HepG2 (cell line): ENCODE data around the gene ABCB6. TPM values are rescaled to one million over a fixed set of nuclear protein-coding genes. Genes with fewer than 3 reads are reported as not detected.
A peak's percentile ranks its signal among the peaks of the same experiment; 100 is the strongest.

Source experiments
- ATF2 ChIP-seq: sonication (generic); formaldehyde crosslinking; IDR thresholded peaks from 2 replicates; pipeline ENCODE4 v1.4.0; 2020; ENCODE audit warnings: missing genetic modification reagents
- BHLHE40 ChIP-seq: IDR thresholded peaks from 2 replicates; pipeline ENCODE4 v1.6.1; 2011; ENCODE audit warnings: low read length, improper control_type of control experiment
- CHD4 ChIP-seq: fragments of 200-600 bp; sonication (generic); IDR thresholded peaks from 2 replicates; pipeline ENCODE4 v1.7.0; 2017; ENCODE audit warnings: mild to moderate bottlenecking, low read length, borderline replicate concordance
- CREB3 ChIP-seq: sonication (generic); formaldehyde crosslinking; IDR thresholded peaks from 2 replicates; pipeline ENCODE4 v1.5.0; 2020; ENCODE audit warnings: missing genetic modification reagents
- GMEB1 ChIP-seq: sonication (generic); formaldehyde crosslinking; IDR thresholded peaks from 2 replicates; pipeline ENCODE4 v1.5.1; 2020; ENCODE audit warnings: missing genetic modification reagents, mild to moderate bottlenecking, borderline replicate concordance
- HNRNPUL1 ChIP-seq: fragments of 200-400 bp; formaldehyde crosslinking; IDR thresholded peaks from 2 replicates; pipeline ENCODE4 v1.6.1; 2017; ENCODE audit warnings: low read depth, mild to moderate bottlenecking, low read length, moderate library complexity
- JUN ChIP-seq: sonication (generic); formaldehyde crosslinking; IDR thresholded peaks from 2 replicates; pipeline ENCODE4 v1.4.0; 2020; ENCODE audit warnings: mild to moderate bottlenecking, missing genetic modification reagents
- NCOA1 ChIP-seq: sonication (generic); formaldehyde crosslinking; IDR thresholded peaks from 2 replicates; pipeline ENCODE4 v1.9.0; 2021; ENCODE audit warnings: missing genetic modification reagents
- NFIB ChIP-seq: sonication (generic); formaldehyde crosslinking; IDR thresholded peaks from 2 replicates; pipeline ENCODE4 v1.9.0; 2021; ENCODE audit warnings: missing genetic modification reagents, mild to moderate bottlenecking, borderline replicate concordance
- THYN1 ChIP-seq: sonication (generic); formaldehyde crosslinking; IDR thresholded peaks from 2 replicates; pipeline ENCODE4 v1.8.1; 2023; ENCODE audit warnings: low read depth, mild to moderate bottlenecking, moderate library complexity, missing genetic modification reagents, borderline replicate concordance
- TRAFD1 ChIP-seq: sonication (generic); formaldehyde crosslinking; IDR thresholded peaks from 2 replicates; pipeline ENCODE4 v1.5.1; 2020; ENCODE audit warnings: missing genetic modification reagents, mild to moderate bottlenecking, borderline replicate concordance
- ZBTB14 ChIP-seq: sonication (generic); formaldehyde crosslinking; IDR thresholded peaks from 2 replicates; pipeline ENCODE4 v1.4.0; 2020; ENCODE audit warnings: missing genetic modification reagents
- ZBTB20 ChIP-seq: sonication (generic); formaldehyde crosslinking; IDR thresholded peaks from 2 replicates; pipeline ENCODE4 v1.8.1; 2023; ENCODE audit warnings: missing genetic modification reagents, low read depth, mild to moderate bottlenecking, borderline replicate concordance
- ZBTB43 ChIP-seq: sonication (generic); formaldehyde crosslinking; conservative IDR thresholded peaks from 2 replicates; pipeline ENCODE4 v1.4.0; 2020; ENCODE audit warnings: missing genetic modification reagents
- ZNF10 ChIP-seq: sonication (generic); formaldehyde crosslinking; IDR thresholded peaks from 2 replicates; pipeline ENCODE4 v1.4.0; 2020; ENCODE audit warnings: mild to moderate bottlenecking, low read depth, missing genetic modification reagents, borderline replicate concordance
- ZNF136 ChIP-seq: sonication (generic); formaldehyde crosslinking; IDR thresholded peaks from 2 replicates; pipeline ENCODE4 v1.8.1; 2022; ENCODE audit warnings: low read depth, mild to moderate bottlenecking, moderate library complexity, missing genetic modification reagents
- ZNF576 ChIP-seq: sonication (generic); formaldehyde crosslinking; IDR thresholded peaks from 2 replicates; pipeline ENCODE4 v1.4.0; 2020; ENCODE audit warnings: mild to moderate bottlenecking, missing genetic modification reagents
- ZNF616 ChIP-seq: sonication (generic); formaldehyde crosslinking; IDR thresholded peaks from 2 replicates; pipeline ENCODE4 v1.5.0; 2020; ENCODE audit warnings: low read depth, mild to moderate bottlenecking, missing genetic modification reagents
- ZNF674 ChIP-seq: sonication (generic); formaldehyde crosslinking; IDR thresholded peaks from 2 replicates; pipeline ENCODE4 v1.5.0; 2020; ENCODE audit warnings: low read depth, mild to moderate bottlenecking, missing genetic modification reagents
- polyA plus RNA-seq, 8 experiments: library from polyadenylated mRNA; depleted of rRNA in 3 of 8; stranded (reverse) in 7 of 8; unstranded in 1 of 8; fragments of >200 nt; fragmentation: Illumina TruSeq in 4 of 8; extraction: Trizol in 4 of 8; gene quantifications; 2 replicates each; pipeline versions ENCODE4 v1.2.1 to v1.2.3, GENCODE V29; 2011 to 2016; ENCODE audit warnings: low read depth in 4 of 8, missing spikeins in 1 of 8, mixed read lengths in 1 of 8; ENCODE audit not compliant: insufficient read depth in 1 of 8
- total RNA-seq, 5 experiments: library from RNA; depleted of rRNA; stranded (reverse); fragments of >200 nt; fragmentation: Illumina TruSeq; extraction: Trizol; gene quantifications; 2 replicates each; pipeline ENCODE4 v1.2.3, GENCODE V29; 2016; ENCODE audit warnings: low read depth in 1 of 5

The ABCB6 gene
- total and polyA plus RNA-seq, 2 of the 13 experiments (the other 11 are each of a cell fraction or from before 2014, with no cell fraction given): 91.1 to 137 TPM

GRCh38 chr2:219245148-219245898 is 26.6 kb upstream of the ABCB6 start, which contains the start of the genes GLB1L and STK16 (continued):
- TF ChIP-seq ZNF10 (CRISPR knock-in tag) (no peak), HNRNPUL1 (no peak), ZBTB20 (CRISPR knock-in tag) (peak; percentile 95), NCOA1 (CRISPR knock-in tag) (peak; percentile 88), CHD4 (0 out of 2 replicates have a peak, but pooled peaks have one; percentile 36), BHLHE40 (peak; percentile 51; the same call in 1 of the 2 replicates), JUN (no peak; the same call in 1 of the 2 replicates), TRAFD1 (CRISPR knock-in tag) (0 out of 2 replicates have a peak, but pooled peaks have one; percentile 35), CREB3 (0 out of 2 replicates have a peak, but pooled peaks have one; percentile 9), ZNF136 (CRISPR knock-in tag) (peak; percentile 96), ZNF674 (CRISPR knock-in tag) (no peak), ZBTB14 (CRISPR knock-in tag) (peak; percentile 62), ZNF616 (CRISPR knock-in tag) (no peak), ZNF576 (CRISPR knock-in tag) (no peak), NFIB (CRISPR knock-in tag) (no peak), GMEB1 (CRISPR knock-in tag) (peak; percentile 93), ZBTB43 (CRISPR knock-in tag) (peak; percentile 61; the same call in 1 of the 2 replicates), THYN1 (CRISPR knock-in tag) (no peak), ATF2 (peak; percentile 82; the same call in 1 of the 2 replicates)
